ENCODE measurements around the gene UPF2. TPM values are rescaled to one million over a fixed set of nuclear protein-coding genes. Genes with fewer than 3 reads are reported as not detected.
A peak's percentile ranks its signal among the peaks of the same experiment; 100 is the strongest.

UPF2 gene
- total and polyA plus RNA-seq, 4 donors = 6.6 to 19.6 (median 16.4) TPM

DNA sequence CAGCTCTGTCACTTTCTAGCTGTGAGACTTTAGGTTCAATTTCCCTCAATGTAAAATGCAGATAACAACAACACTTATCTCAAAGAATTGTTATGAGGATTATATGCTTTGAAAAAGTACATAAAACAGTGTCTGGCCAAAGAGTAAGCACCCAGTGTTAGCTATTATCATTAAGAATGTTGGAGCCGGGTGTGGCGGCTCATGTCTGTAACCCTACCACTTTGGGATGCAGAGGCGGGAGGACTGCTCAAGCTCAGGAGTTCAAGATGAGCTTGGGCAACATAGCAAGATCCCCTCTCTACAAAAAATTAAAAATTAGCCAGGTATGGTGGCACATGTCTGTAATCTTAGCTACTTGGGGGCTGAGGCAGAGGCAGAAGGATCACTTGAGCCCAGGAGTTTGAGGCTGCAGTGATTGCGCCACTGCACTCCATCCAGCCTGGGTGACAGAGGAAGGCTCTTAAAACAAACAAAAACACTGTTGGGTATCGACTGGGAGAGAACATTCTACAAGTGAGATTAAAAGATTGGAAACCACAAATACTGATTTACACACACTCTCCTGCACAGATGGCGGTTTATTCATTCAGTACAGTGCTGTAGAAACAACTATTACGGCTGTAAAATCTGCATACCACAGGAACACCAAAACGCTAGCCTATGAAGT lies 112.2 kb downstream of the UPF2 start:
- H3K27ac ChIP-seq (ENCODE audit: low read depth in 1 of 2, low read length in 2 of 2) = no peak overlapping the region

GRCh38 chr10:11927746-11928145 lies 114.9 kb downstream of the UPF2 start:
- DNase-seq (ENCODE audit: low spot score) = no peak
- 92% methylated on average over 3 of the region's 3 CpGs for WGBS
- Histone ChIP-seq H3K4me3 (ENCODE audit: low read depth in 1 of 3, low read length in 3 of 3) (no peak overlapping the region), H3K27ac (ENCODE audit: low read depth in 1 of 2, low read length in 2 of 2) (no peak overlapping the region), H3K27me3 (ENCODE audit: control insufficient read depth in 4 of 4, insufficient read depth in 4 of 4, low read length in 3 of 4) (no peaks in the 10 kb centered on the region), H3K9me3 (ENCODE audit: control insufficient read depth in 4 of 4, low read length in 3 of 4) (no peaks in the 10 kb centered on the region), H3K36me3 (ENCODE audit: control insufficient read depth in 4 of 4, insufficient read depth in 3 of 4, low read depth in 1 of 4, low read length in 3 of 4) (peaks cover 7 to 58% (median 47%) of the 10 kb centered on the region in 4 donors), H3K4me1 (ENCODE audit: control insufficient read depth in 4 of 4, insufficient read depth in 4 of 4, low read length in 3 of 4) (peaks cover 0 to 3% (median 0%) of the 10 kb centered on the region in 4 donors), H3K9ac (ENCODE audit: low read depth in 1 of 2, low read length in 2 of 2) (no peak overlapping the region)
- TF ChIP-seq, protein P1, sequence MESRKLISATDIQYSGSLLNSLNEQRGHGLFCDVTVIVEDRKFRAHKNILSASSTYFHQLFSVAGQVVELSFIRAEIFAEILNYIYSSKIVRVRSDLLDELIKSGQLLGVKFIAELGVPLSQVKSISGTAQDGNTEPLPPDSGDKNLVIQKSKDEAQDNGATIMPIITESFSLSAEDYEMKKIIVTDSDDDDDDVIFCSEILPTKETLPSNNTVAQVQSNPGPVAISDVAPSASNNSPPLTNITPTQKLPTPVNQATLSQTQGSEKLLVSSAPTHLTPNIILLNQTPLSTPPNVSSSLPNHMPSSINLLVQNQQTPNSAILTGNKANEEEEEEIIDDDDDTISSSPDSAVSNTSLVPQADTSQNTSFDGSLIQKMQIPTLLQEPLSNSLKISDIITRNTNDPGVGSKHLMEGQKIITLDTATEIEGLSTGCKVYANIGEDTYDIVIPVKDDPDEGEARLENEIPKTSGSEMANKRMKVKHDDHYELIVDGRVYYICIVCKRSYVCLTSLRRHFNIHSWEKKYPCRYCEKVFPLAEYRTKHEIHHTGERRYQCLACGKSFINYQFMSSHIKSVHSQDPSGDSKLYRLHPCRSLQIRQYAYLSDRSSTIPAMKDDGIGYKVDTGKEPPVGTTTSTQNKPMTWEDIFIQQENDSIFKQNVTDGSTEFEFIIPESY (IDR thresholded peaks at IDR 0.05) = no peak
- no peak for TF ChIP-seq TAF1 (conservative IDR thresholded peaks at IDR 0.05)
- TF ChIP-seq JUND (IDR thresholded peaks at IDR 0.05) = no peak
- no peak for TF ChIP-seq EGR1 (IDR thresholded peaks at IDR 0.05; ENCODE audit: low read depth in 2 of 2)
- no peak for TF ChIP-seq HNF4A (conservative IDR thresholded peaks at IDR 0.05)
- TF ChIP-seq, protein P2, sequence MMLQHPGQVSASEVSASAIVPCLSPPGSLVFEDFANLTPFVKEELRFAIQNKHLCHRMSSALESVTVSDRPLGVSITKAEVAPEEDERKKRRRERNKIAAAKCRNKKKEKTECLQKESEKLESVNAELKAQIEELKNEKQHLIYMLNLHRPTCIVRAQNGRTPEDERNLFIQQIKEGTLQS (IDR thresholded peaks at IDR 0.05) = no peak
- TF ChIP-seq, protein P3, sequence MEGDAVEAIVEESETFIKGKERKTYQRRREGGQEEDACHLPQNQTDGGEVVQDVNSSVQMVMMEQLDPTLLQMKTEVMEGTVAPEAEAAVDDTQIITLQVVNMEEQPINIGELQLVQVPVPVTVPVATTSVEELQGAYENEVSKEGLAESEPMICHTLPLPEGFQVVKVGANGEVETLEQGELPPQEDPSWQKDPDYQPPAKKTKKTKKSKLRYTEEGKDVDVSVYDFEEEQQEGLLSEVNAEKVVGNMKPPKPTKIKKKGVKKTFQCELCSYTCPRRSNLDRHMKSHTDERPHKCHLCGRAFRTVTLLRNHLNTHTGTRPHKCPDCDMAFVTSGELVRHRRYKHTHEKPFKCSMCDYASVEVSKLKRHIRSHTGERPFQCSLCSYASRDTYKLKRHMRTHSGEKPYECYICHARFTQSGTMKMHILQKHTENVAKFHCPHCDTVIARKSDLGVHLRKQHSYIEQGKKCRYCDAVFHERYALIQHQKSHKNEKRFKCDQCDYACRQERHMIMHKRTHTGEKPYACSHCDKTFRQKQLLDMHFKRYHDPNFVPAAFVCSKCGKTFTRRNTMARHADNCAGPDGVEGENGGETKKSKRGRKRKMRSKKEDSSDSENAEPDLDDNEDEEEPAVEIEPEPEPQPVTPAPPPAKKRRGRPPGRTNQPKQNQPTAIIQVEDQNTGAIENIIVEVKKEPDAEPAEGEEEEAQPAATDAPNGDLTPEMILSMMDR (IDR thresholded peaks at IDR 0.05; ENCODE audit: low read depth, low read length, missing input control) = no peak
- no peak for TF ChIP-seq REST (IDR thresholded peaks at IDR 0.05)
- TF ChIP-seq GABPA (IDR thresholded peaks at IDR 0.05 in 1 of 2, conservative IDR thresholded peaks at IDR 0.05 in 1 of 2) = no peak
- TF ChIP-seq RXRA (IDR thresholded peaks at IDR 0.05) = no peak
- TF ChIP-seq FOXA2 (IDR thresholded peaks at IDR 0.05) = no peak
- no peak for TF ChIP-seq FOXA1 (IDR thresholded peaks at IDR 0.05)
- TF ChIP-seq RAD21 (IDR thresholded peaks at IDR 0.05) = no peak
- TF ChIP-seq, protein P4, sequence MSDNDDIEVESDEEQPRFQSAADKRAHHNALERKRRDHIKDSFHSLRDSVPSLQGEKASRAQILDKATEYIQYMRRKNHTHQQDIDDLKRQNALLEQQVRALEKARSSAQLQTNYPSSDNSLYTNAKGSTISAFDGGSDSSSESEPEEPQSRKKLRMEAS (IDR thresholded peaks at IDR 0.05) = no peak
- TF ChIP-seq NR2F2 (IDR thresholded peaks at IDR 0.05) = no peak
- TF ChIP-seq SP1 (IDR thresholded peaks at IDR 0.05) = no peak

More for the DNA sequence above, 112.2 kb downstream of the UPF2 start:
- Histone ChIP-seq H3K9ac (ENCODE audit: low read depth in 1 of 2, low read length in 2 of 2) (no peak overlapping the region), H3K4me3 (ENCODE audit: low read depth in 1 of 3, low read length in 3 of 3) (no peak overlapping the region), H3K9me3 (ENCODE audit: control insufficient read depth in 4 of 4, low read length in 3 of 4) (no peaks in the 10 kb centered on the region), H3K4me1 (ENCODE audit: control insufficient read depth in 4 of 4, insufficient read depth in 4 of 4, low read length in 3 of 4) (peaks cover 0 to 3% (median 0%) of the 10 kb centered on the region in 4 donors), H3K27me3 (ENCODE audit: control insufficient read depth in 4 of 4, insufficient read depth in 4 of 4, low read length in 3 of 4) (no peaks in the 10 kb centered on the region), H3K36me3 (ENCODE audit: control insufficient read depth in 4 of 4, insufficient read depth in 3 of 4, low read depth in 1 of 4, low read length in 3 of 4) (peaks cover 16 to 60% (median 52%) of the 10 kb centered on the region in 4 donors)
- TF ChIP-seq FOXA1 (IDR thresholded peaks at IDR 0.05) = no peak
- peak in 1 of 2 donors; percentile 16 for TF ChIP-seq RXRA (IDR thresholded peaks at IDR 0.05)
- no peak for DNase-seq (ENCODE audit: low spot score)
- 87% methylated on average over 8 of the region's 8 CpGs for WGBS
